ENCODE data around the gene KNL1.
"Not testable (repeated sequence)": the region's sequence is repeated elsewhere in the genome, so short reads cannot be mapped to it uniquely, and the experiment has no call there.

The KNL1 gene

DNA sequence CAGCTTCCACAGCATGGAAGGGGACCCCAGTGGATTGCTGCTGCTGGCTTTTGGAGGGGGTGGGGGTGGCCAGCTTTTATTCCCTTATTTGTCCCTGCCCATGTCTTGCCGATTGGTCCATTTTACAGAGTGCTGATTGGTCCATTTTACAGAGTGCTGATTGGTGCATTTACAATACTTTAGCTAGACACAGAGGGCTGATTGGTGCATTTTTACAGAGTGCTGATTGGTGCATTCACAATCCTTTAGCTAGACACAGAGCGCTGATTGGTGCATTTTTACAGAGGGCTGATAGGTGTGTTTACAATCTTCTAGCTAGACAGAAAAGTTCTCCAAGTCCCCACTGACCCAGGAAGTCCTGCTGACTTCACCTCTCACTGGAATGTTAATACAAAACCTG is 12.3 kb upstream of the KNL1 start:
- DNase-seq = not testable (repeated sequence)

DNA sequence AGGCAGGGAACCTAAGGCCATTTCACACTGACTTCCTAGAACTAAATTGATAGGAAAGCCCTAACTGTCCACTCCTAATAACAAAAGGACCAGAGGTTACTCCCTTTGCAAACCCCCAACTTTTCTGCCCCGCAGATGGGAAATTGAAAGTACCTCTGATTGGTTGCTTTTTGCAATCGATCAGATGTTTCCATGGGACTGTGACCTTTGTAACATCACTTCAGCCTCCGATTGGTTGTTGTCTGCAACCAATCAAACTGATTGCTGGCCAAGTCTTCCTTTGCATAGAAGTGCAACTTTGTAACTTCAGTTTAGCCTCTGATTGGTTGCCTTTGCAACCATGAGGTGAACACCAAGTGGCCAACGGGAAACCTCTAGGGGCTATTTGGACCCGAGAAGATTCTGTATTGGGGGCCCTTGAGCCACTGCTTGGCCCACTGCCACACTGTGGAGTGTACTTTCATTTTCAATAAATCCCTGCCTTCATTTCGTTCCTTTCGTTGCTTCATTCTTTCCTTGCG is 11.3 kb upstream of the KNL1 start:
- peak in 1 of 5 donors; percentile 17 for DNase-seq

DNA sequence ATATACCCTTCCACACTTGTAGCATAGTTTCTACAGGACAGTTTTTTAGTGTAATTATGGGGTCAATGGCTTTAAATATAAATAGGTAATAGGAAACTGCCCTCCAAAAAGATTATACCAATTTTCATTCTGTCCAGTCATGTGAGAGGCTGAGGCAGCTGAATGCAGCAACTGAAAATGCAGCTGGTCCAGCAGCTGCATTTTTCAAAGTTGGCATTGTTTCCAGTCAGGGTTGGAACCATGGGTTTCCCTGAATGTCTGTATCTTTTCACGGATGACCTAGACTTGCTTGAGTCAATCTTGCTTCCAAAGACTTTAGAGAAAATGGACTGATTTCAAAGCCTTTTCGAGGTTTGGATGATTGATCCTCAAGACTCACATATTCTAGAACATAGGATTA is 9.9 kb upstream of the KNL1 start:
- no peak for DNase-seq

DNA sequence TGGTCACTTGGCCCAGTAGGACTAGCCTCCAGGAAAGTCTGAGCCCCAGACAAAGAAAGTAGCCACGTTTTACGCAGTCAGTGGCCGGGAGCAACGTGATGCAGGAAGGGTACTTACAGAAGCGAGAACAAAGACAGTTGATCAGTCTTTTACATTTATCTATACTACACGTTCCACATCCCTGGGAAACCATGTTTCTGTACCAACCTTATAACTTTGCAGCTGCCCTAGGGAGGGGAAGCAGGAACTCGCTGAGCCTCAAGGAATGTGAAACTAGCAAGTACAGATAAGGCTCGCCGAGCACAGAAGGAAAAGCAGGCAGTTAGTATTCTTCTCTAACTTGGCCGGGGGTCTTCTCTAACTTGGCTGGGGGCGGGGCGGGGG is 3.4 kb upstream of the KNL1 start:
- DNase-seq = no peak

DNA sequence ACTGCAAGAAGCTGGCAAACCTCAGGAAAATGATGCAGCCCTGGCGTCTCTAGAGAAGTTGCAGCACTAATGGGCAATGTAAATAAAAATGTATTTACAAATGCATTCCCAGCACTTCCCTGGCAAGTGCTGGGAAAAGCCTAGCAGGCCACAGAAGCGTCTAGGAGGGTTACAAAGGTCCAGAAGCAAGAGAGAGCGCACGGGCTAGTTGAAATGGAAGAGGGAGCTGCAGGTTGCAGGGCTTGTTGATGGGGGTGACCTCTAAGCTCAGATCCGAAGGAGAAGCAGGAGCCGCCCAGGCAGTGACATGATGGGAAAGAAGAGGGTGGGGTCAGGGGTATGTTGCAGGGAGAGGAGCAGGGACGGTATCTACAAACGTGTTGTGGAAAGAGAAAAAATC is 2.7 kb upstream of the KNL1 start:
- no peak for DNase-seq

DNA sequence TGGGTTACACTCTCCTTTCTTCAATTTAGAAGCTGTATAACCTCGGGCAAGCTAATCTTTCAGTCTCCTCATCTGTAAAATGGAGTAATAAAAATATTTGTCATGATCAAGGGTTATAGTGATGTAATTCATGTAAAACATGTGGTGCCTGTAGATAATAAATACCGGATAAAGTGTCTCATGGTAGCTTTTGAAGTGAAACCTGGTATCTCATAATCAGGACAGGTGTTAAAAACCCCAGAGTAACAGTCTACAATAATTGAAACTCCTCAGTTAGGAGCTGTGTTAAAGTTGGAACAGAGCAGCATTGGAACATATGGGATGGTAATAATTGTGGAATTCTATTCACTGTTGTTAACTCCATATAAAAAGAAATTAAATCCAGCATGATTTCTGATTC is 884 bp upstream of the KNL1 start:
- no peak for DNase-seq

DNA sequence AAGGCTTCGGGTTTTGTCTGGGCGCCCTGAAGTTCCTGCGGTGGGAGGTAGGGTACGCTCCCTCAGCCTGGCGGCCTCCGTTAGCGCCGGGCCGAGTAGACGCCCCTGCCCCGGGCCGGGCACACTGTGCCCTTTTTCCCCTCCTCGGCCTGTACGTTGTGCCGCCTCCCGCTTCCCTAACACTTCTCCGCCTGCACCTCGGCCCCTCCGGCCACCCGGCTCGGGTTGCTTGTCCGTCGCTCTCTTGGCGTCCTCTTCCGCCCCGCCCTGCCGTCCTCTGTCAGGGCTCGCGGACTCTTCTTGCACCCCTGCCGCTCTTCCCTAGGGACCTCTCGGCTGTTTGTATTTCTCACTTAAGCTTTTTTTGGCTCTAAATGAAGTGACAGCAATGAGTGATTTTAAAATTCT is 384 bp downstream of the KNL1 start:
- no peak for DNase-seq

DNA sequence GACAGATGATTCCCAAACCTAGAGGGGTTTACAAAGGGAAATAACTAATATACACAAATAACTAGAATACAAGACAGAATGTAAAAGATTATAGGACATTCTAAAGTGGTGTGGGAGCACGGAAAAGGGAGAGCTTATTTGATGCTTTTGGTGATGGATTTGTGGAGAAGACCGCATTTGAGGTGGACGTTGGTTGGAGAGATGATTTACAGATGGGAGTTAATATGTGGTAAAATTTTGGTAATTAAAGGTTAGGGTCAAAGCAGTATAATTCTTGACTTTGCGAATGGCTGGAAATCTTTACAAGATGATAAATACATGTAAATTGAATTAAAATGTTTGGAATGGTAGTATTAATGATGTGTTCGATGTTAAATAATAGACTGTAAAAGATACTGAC is 1.2 kb downstream of the KNL1 start:
- no peak for DNase-seq

DNA sequence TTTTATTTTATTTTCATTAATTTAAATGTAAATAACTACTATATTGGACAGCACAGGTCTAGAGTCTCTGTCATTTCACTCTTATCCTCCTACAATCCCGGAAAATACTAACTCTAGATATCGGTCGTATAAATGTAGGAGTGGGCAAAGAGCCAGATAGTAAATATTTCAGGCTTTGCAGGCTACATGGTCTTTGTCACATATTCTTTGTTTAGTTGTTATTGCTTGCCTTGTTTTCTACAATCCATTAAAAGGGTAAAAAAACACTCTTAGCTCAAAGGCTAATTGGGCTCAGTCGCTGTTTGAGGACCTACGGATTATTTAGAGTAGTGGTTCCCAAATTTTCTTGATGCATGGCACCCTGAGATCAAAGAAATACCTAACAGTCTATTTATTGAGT is 1.7 kb downstream of the KNL1 start:
- no peak for DNase-seq

DNA sequence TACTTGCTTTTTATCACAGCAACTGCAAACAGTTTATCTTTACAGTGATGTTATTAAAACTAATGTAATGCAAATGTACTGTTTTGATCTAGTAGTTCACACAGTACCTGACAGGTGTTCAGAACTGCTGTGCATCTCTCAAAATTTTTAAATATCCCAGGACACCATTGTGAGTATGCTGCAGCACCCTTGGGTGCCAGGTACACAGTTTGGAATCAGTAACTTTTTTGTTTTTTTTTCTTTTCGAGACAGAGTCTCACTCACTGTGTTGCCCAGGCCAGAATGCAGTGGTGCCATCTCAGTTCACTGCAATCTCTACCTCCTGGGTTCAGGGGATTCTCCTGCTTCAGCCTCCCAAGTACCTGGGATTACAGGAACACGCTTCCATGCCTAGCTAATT is 3.0 kb downstream of the KNL1 start:
- no peak for DNase-seq

DNA sequence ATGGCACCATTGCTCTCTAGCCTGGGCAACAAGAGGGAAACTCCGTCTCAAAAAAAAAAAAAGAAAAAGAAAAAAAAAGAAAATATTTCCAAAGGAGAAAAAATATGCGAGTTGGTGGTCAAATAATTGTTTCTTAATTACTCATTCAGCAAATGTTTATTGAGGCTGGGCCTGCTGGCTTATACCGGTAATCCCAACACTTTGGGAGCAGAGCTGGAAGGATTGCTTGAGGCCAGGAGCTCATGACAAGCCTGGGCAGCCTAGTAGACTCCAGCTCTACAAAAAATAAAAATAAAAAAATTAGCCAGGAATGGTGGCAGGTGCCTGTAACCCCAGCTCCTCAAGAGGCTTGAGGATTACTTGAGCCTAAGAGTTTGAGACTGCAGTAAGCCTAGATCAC is 4.1 kb downstream of the KNL1 start:
- DNase-seq = no peak

DNA sequence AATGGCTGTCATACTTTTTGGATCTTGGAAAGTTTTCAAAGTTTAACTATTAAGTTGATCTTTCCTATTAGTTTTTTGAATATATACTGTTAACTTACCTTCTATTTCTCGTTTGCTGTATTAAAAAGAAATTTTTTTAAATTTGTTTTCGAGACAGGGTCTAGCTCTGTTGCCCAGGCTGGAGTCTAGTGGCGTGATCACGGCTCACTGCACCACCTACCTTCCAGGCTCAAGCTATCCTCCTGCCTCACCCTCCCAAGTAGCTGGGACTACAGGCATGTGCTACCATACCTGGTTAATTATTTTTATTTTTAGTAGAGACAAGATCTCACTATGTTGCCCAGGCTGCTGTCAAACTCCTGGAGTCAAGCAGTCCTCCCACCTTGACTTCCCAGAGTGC is 4.6 kb downstream of the KNL1 start:
- no peak for DNase-seq

DNA sequence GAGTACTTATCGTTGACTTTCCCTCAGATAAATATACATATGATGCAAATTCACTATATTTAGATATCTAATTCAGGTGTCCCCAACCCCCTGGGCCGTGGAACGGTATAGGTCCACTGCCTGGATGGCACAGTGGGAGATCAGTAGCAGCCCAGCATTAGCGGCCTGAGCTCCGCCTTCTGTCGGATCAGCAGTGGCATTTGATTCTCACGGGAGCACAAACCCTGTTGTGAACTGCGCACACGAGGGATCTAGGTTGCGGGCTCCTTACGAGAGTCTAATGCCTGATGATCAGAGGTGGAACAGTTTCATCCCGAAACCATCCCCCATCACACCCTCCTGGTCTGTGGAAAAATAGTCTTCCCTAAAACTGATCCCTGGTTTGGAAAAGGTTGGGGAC is 6.9 kb downstream of the KNL1 start:
- DNase-seq = no peak

DNA sequence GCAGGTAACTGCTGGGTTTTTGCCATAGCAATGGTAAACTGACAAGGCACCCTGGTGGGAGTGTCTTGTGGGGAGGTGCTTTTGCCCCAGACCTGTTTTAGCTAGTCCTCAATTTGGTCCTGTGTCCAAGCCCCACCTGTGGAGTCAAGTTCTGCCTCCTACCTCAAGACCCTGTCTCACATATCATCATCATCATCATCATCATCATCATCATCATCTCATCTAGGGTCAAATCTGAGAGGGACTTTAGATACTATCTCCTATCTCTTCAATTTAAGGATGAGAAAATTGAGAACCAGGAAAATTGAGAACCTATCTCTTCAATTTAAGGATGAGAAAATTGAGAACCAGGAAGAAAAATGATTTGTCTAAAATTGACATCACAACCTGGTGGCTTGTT is 9.9 kb downstream of the KNL1 start:
- no peak for DNase-seq

DNA sequence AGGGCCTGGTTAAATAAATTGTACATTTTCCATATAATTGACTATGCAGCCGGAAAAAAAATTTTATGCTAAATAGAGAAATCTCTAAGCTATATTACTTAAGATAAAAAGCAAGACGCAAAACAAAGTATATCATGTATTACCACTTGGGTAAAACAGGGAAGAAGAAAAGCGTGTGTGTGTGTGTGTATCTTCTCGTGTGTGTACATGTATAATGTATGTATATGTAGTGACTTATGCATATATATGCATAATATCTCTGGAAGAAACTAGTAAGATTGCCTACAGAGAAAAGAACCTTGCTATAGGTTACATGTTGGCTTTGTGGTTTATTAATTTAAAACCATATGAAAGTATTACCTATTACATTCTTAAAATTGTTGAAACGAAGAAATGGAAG is 19.0 kb downstream of the KNL1 start:
- DNase-seq = no peak

DNA sequence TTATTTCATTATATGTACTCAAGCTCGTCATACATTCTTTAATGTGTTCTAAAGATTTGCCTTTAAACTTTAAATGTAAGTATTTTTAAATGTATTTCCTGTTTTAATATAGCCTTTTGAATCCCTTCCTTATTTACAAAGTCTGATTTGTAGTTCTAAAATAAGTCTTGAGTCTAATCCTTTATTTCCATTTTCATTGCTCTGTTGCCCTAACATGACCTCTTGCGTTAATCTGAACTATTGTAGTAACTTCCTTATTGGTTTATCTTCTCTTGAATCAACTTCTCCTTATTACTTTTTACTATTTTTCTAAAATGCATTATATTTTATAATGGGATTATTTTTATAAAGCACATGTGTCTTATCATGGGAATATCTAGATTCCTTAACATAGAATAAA is 24.0 kb downstream of the KNL1 start:
- DNase-seq = no peak

DNA sequence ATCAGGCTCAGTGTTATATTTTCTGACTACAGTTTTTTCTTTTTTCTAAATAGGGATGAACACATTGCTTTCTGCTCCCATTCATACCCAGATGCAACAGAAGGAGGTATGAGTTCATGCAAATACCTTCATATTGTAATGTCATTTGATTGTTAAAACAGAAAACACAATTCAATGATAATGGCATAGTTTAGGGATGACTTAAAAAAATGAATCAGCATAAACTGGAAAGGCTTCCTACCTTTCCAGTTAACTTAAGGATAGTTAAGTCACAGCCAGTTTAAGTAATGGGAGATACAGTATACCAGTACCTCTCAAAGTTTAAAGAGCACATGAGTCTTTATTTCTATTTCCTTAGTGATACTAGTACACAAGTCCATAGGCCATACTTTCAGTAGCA is 24.9 kb downstream of the KNL1 start:
- DNase-seq = no peak

DNA sequence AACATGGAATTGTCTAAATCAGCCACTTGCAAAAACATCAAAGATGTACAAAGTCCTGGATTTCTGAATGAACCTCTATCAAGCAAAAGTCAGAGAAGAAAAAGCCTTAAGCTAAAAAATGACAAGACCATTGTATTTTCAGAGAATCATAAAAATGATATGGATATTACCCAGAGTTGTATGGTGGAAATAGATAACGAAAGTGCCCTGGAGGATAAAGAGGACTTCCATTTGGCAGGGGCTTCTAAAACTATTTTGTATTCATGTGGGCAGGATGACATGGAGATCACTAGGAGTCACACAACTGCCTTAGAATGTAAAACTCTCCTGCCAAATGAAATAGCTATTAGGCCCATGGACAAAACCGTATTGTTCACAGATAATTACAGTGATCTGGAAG is 29.3 kb downstream of the KNL1 start:
- no peak for DNase-seq

DNA sequence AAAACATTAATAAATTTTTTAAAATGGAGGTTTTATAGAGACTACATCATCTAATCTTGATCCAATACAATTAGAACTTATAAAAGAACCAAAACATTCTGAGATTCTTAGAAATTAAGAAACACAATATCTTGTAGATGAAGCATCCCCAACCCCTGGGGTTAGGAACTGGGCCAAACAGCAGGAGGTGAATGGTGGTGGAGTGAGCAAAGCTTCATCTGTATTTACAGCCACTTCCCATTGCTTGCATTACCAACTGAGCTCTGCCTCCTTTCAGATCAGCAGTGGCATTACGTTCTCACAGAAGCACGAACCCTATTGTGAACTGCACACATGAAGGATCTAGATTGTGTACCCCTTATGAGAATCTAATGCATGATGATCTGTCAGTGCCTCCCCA is 36.3 kb downstream of the KNL1 start:
- no peak for DNase-seq

DNA sequence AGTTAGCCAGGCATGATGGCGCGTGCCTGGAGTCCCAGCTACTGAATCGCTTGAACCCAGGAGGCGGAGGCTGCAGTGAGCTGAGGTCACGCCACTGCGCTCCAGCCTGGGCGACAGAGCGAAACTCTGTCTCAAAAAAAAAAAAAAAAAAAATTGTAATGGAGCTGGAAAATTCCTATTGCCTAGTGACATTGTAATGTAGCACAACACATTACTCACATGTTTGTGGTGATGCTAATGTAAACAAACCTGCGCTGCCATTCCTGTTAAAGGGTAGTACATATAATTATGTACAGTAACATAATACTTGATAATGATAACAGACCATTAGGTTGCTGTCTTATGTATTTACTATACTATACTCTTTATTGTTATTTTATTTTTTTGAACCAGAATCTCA is 39.1 kb downstream of the KNL1 start:
- DNase-seq = no peak

DNA sequence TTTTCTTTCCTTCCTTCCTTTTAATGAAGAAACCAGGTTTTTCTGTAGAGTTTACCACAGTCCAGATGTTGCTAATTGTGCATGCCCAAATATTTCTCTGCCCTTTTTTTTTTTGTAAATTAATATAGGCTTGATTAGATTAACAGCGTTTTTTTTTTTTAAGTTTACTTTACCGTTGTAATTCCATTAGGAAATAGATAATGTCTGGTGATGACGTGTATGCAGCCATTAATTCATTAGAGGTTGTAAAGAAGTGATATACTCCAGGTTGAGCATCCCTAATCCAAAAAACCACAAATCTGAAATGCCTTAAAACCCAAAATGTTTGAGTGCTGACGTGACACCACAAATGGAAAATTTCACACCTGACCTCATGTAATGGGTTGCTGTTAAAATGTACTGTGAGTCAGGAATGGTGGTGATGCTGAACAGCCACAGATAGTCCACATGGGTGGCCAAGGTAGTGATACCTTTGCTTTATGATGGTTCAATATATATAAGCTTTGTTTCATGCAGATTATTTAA is 43.2 kb downstream of the KNL1 start:
- DNase-seq = no peak

DNA sequence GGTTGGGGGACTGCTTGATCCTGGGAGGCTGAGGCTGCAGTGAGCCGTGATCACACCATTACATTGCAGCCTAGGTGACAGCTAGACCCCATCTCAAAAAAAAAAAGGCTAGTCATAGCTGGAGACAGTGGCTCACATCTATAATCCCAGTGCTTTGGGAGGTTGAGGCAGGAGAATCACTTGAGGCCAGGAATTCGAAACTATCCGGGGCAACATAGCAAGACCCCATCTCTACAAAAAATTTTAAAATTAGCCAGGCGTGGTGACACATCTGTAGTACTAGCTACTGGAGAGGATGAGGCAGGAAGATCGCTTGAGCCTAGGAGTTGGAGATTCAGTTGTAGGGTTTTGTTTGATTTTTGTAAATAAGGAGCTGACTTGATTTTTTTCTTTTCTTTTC is 45.6 kb downstream of the KNL1 start:
- DNase-seq = no peak

DNA sequence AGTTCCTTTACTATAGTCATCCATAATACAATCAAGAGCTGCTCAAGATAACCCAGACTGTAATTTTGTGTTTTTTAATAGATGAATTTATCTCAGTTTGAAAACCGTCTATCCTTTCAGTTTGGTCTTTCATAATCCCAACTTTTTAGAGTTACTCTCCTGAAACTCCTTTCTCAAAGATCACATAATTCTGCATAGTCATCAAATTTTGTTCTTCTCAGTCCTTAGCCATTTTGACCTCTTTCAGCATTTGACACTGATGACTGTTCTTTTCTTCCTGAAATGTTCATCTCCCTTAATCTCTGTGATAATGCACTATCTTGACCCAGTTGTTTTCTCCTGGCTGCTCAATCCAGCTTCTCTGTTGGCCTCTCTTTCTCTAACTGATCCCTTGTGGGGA is 53.5 kb downstream of the KNL1 start:
- no peak for DNase-seq

DNA sequence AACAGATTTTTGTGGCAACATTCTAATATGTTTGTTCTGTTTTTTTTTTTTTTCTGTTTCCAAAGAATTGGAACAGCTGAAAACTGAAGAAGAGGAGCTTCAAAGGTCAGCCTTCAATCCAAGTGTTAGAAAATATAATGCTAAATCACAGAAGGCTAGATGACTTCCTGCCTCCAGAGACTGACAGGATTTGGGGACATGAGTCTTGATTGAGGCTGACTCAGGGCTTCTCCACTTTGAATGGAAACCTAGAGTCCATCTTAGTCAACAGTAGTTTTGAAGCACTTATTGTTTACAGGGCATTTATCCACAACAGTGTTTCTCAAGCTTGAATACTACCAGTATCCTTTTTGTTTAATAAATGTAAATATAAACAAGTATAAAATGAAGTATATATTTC is 56.4 kb downstream of the KNL1 start:
- no peak for DNase-seq

DNA sequence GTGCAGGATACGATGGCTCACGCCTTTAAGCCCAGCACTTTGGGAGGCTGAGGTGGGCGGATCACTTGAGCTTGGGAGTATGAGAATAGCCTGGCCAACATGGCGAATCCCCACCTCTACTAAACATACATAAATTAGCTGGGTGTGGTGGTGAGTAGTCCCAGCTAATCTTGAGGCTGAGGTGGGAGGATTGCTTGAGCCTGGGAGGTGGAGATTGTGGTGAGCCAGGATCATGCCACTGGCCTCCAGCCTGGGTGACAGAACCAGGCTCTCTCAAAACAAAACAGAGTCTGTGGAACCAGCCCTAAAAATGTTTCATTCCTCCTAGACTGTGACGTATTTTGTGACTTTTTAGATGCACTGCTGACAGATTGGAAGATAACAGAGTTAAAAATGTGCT is 66.6 kb downstream of the KNL1 start:
- no peak for DNase-seq

DNA sequence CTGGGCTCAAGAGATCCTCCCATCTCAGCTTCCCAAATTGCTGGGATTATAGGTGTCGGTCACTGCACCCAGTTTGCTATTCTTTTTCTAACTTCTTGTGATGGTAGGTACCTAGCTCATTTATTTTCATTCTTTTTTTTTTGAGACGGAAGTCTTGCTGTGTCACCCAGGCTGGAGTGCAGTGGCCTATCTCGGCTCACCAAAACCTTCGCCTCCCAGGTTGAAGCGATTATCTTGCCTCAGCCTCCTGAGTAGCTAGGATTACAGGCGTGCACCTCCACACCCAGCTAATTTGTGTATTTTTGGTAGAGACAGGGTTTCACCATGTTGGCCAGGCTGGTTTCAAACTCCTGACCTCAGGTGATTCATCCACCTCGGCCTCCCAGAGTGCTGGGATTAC is 70.9 kb downstream of the KNL1 start:
- DNase-seq = no peak

All from T-helper 1 cell (primary cell).